ENCODE measurements around the gene PDXDC1. TPM values are rescaled to one million over a fixed set of nuclear protein-coding genes. Genes with fewer than 3 reads are reported as not detected.
"Not testable (repeated sequence)": the region's sequence is repeated elsewhere in the genome, so short reads cannot be mapped to it uniquely, and the experiment has no call there.

Gene PDXDC1
- total and polyA plus RNA-seq, 2 donors from 2014 or later: 56.5 to 113 TPM

GRCh38 chr16:15073101-15073500, 98.3 kb downstream of the PDXDC1 start:
- Histone ChIP-seq H3K9ac (ENCODE audit: low read length in 3 of 3) (no peak overlapping the region), H3K27me3 (ENCODE audit: control insufficient read depth, insufficient read depth, low read length) (no peaks in the 10 kb centered on the region), H3K36me3 (ENCODE audit: control insufficient read depth in 2 of 3, insufficient read depth in 3 of 3, low read length in 3 of 3) (peaks cover 4 to 35% (median 12%) of the 10 kb centered on the region in 3 donors), H3K4me3 (ENCODE audit: low read length in 3 of 3) (no peak overlapping the region), H3K9me3 (ENCODE audit: control insufficient read depth in 2 of 3, insufficient read depth in 1 of 3, low read length in 3 of 3) (no peaks in the 10 kb centered on the region), H3K27ac (ENCODE audit: low read depth in 2 of 2, low read length in 2 of 2) (no peak overlapping the region), H3K4me1 (ENCODE audit: control insufficient read depth in 2 of 3, insufficient read depth in 2 of 3, low read depth in 1 of 3, low read length in 3 of 3) (no peaks in the 10 kb centered on the region)
- DNase-seq (no peak), FAIRE-seq (no peak)
- TF ChIP-seq, protein P1, sequence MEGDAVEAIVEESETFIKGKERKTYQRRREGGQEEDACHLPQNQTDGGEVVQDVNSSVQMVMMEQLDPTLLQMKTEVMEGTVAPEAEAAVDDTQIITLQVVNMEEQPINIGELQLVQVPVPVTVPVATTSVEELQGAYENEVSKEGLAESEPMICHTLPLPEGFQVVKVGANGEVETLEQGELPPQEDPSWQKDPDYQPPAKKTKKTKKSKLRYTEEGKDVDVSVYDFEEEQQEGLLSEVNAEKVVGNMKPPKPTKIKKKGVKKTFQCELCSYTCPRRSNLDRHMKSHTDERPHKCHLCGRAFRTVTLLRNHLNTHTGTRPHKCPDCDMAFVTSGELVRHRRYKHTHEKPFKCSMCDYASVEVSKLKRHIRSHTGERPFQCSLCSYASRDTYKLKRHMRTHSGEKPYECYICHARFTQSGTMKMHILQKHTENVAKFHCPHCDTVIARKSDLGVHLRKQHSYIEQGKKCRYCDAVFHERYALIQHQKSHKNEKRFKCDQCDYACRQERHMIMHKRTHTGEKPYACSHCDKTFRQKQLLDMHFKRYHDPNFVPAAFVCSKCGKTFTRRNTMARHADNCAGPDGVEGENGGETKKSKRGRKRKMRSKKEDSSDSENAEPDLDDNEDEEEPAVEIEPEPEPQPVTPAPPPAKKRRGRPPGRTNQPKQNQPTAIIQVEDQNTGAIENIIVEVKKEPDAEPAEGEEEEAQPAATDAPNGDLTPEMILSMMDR (IDR thresholded peaks at IDR 0.05; ENCODE audit: borderline replicate concordance, extremely low read depth, insufficient read depth): no peak
- intact Hi-C loops (cut with DNase I): no loop called here

- H3K36me3 ChIP-seq (ENCODE audit: control insufficient read depth in 2 of 3, insufficient read depth in 3 of 3, low read length in 3 of 3): peaks cover 4 to 23% (median 12%) of the 10 kb centered on the region in 3 donors
- H3K27ac ChIP-seq (ENCODE audit: low read depth in 2 of 2, low read length in 2 of 2); FAIRE-seq; DNase-seq; H3K27me3 ChIP-seq (ENCODE audit: control insufficient read depth, insufficient read depth, low read length); H3K4me1 ChIP-seq (ENCODE audit: control insufficient read depth in 2 of 3, insufficient read depth in 2 of 3, low read depth in 1 of 3, low read length in 3 of 3); H3K9me3 ChIP-seq (ENCODE audit: control insufficient read depth in 2 of 3, insufficient read depth in 1 of 3, low read length in 3 of 3); H3K9ac ChIP-seq (ENCODE audit: low read length in 3 of 3); H3K4me3 ChIP-seq (ENCODE audit: low read length in 3 of 3); intact Hi-C loops (cut with DNase I): not testable (repeated sequence)
Measured at GRCh38 chr16:15076161-15076560, 101.3 kb downstream of the PDXDC1 start.

DNA sequence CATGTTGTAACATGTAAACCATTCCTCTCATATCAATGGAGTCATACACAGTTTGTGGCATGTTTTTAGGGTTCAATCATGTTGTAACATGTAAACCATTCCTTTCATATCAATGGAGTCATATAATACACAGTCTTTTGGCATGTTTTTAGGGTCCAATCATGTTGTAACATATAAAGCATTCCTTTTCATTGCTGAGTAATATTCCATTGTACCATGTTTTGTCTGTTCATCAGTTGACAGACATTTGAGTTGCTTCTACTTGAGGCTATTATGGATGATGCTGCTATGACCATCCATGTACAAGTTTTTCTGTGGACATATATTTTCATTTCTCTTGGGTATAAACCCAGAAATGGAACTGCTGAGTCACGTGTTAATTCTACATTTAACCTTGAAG, 106.1 kb downstream of the PDXDC1 start:
- H3K36me3 ChIP-seq (ENCODE audit: control insufficient read depth in 2 of 3, insufficient read depth in 3 of 3, low read length in 3 of 3); H3K9ac ChIP-seq (ENCODE audit: low read length in 3 of 3); H3K4me3 ChIP-seq (ENCODE audit: low read length in 3 of 3); H3K9me3 ChIP-seq (ENCODE audit: control insufficient read depth in 2 of 3, insufficient read depth in 1 of 3, low read length in 3 of 3); H3K27me3 ChIP-seq (ENCODE audit: control insufficient read depth, insufficient read depth, low read length); H3K4me1 ChIP-seq (ENCODE audit: control insufficient read depth in 2 of 3, insufficient read depth in 2 of 3, low read depth in 1 of 3, low read length in 3 of 3); intact Hi-C loops (cut with DNase I); FAIRE-seq; H3K27ac ChIP-seq (ENCODE audit: low read depth in 2 of 2, low read length in 2 of 2); DNase-seq: not testable (repeated sequence)

DNA sequence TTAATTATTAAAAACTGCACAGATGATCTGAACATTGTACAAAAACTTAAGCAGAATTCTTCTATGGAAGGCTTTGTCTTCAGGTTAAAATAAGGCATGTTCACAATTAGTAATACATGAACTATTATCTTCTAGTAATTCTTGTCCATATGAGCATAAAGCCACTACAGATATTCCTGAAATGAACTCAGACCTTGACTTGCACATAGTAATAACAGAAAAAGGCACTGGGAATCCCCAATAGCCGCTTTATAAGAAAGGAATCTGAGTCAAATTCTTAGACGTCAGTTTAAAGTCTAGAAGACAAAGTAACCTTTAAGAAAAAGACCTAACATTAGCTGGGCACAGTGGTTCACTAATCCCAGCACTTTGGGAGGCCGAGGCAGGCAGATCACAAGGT, 108.0 kb downstream of the PDXDC1 start:
- H3K36me3 ChIP-seq (ENCODE audit: control insufficient read depth in 2 of 3, insufficient read depth in 3 of 3, low read length in 3 of 3); H3K27me3 ChIP-seq (ENCODE audit: control insufficient read depth, insufficient read depth, low read length); H3K4me1 ChIP-seq (ENCODE audit: control insufficient read depth in 2 of 3, insufficient read depth in 2 of 3, low read depth in 1 of 3, low read length in 3 of 3); H3K9me3 ChIP-seq (ENCODE audit: control insufficient read depth in 2 of 3, insufficient read depth in 1 of 3, low read length in 3 of 3); FAIRE-seq; intact Hi-C loops (cut with DNase I); H3K27ac ChIP-seq (ENCODE audit: low read depth in 2 of 2, low read length in 2 of 2); H3K4me3 ChIP-seq (ENCODE audit: low read length in 3 of 3); DNase-seq; H3K9ac ChIP-seq (ENCODE audit: low read length in 3 of 3): not testable (repeated sequence)

DNA sequence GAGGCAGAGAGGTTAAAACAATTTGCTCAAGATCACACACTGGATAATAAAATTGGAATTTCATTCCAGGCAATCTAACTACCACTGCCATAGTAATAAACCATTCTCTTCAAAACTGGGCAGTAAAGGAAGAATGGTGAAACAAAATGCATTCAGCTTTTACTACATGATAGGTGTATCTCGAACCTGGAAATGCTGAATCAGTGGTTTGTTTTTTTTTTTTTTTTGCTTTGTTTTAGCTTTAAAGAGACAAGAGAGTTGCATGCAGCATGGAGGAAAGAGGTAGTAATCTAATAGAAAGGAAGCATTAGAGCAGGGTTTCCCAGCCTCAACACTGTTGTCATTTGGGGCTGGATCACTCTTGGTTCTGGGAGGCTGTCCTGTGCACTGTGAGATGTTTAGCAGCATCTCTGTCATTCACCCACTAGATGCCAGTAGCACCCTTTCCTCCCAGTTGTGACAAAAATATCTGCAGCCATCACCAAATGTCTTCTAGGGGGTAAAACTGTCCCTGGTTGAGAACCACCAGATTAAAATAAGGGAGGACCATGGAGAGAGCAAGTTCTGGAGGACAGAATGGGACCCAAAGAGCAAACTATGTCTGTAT, 115.9 kb downstream of the PDXDC1 start:
- FAIRE-seq; H3K4me3 ChIP-seq (ENCODE audit: low read length in 3 of 3); H3K9me3 ChIP-seq (ENCODE audit: control insufficient read depth in 2 of 3, insufficient read depth in 1 of 3, low read length in 3 of 3); DNase-seq; H3K4me1 ChIP-seq (ENCODE audit: control insufficient read depth in 2 of 3, insufficient read depth in 2 of 3, low read depth in 1 of 3, low read length in 3 of 3); H3K27me3 ChIP-seq (ENCODE audit: control insufficient read depth, insufficient read depth, low read length); H3K9ac ChIP-seq (ENCODE audit: low read length in 3 of 3); H3K36me3 ChIP-seq (ENCODE audit: control insufficient read depth in 2 of 3, insufficient read depth in 3 of 3, low read length in 3 of 3); intact Hi-C loops (cut with DNase I); H3K27ac ChIP-seq (ENCODE audit: low read depth in 2 of 2, low read length in 2 of 2): not testable (repeated sequence)

GRCh38 chr16:15093571-15093954, 118.7 kb downstream of the PDXDC1 start:
- FAIRE-seq; H3K36me3 ChIP-seq (ENCODE audit: control insufficient read depth in 2 of 3, insufficient read depth in 3 of 3, low read length in 3 of 3); H3K9me3 ChIP-seq (ENCODE audit: control insufficient read depth in 2 of 3, insufficient read depth in 1 of 3, low read length in 3 of 3); DNase-seq; H3K4me1 ChIP-seq (ENCODE audit: control insufficient read depth in 2 of 3, insufficient read depth in 2 of 3, low read depth in 1 of 3, low read length in 3 of 3); intact Hi-C loops (cut with DNase I); H3K27me3 ChIP-seq (ENCODE audit: control insufficient read depth, insufficient read depth, low read length): not testable (repeated sequence)
- Histone ChIP-seq H3K9ac (ENCODE audit: low read length in 3 of 3) (peak overlapping the region; percentile 55 to 89 (median 85)), H3K27ac (ENCODE audit: low read depth in 2 of 2, low read length in 2 of 2) (peak overlapping the region in 1 of 2 donors; percentile 76), H3K4me3 (ENCODE audit: low read length in 3 of 3) (peak overlapping the region; percentile 85 to 89 (median 88))

GRCh38 chr16:15093955-15094827, 119.4 kb downstream of the PDXDC1 start, which contains the start of gene RRN3:
Gene RRN3, minus strand, starts transcription at chr16:15094272. Its CDS starts 39 bp downstream, at chr16:15094233.
- H3K27me3 ChIP-seq (ENCODE audit: control insufficient read depth, insufficient read depth, low read length); H3K9me3 ChIP-seq (ENCODE audit: control insufficient read depth in 2 of 3, insufficient read depth in 1 of 3, low read length in 3 of 3); FAIRE-seq; intact Hi-C loops (cut with DNase I); H3K36me3 ChIP-seq (ENCODE audit: control insufficient read depth in 2 of 3, insufficient read depth in 3 of 3, low read length in 3 of 3); H3K4me1 ChIP-seq (ENCODE audit: control insufficient read depth in 2 of 3, insufficient read depth in 2 of 3, low read depth in 1 of 3, low read length in 3 of 3): not testable (repeated sequence)
- Histone ChIP-seq H3K4me3 (ENCODE audit: low read length in 3 of 3) (peak within 1 kb of the TSS; percentile 85 to 89 (median 88)), H3K9ac (ENCODE audit: low read length in 3 of 3) (peak within 1 kb of the TSS; percentile 55 to 89 (median 85)), H3K27ac (ENCODE audit: low read depth in 2 of 2, low read length in 2 of 2) (peak within 1 kb of the TSS; percentile 76 to 87)
- DNase-seq: peak; percentile 94 to 97 (median 96)

Measured in kidney (tissue), 14 donors.